Smooth muscle cell (in vitro differentiated cells): ENCODE data around the gene ZNF80. TPM values are rescaled to one million over a fixed set of nuclear protein-coding genes. Genes with fewer than 3 reads are reported as not detected.
"Not testable (repeated sequence)": the region's sequence is repeated elsewhere in the genome, so short reads cannot be mapped to it uniquely, and the experiment has no call there.

ENCODE experiments used
- DNase-seq: peaks from one replicate; lab custom pipeline; 2025; ENCODE audit not compliant: unreplicated experiment; lab: John Stamatoyannopoulos, UW
- H2AFZ ChIP-seq: fragments of 200-600 bp; sonication (generic); 2 replicates; pipeline ENCODE4 v1.6.0; 2016; ENCODE audit warnings: antibody characterized with exemption, low read depth, mild to moderate bottlenecking
- H3F3A ChIP-seq: fragments of 200-600 bp; sonication (generic); 2 replicates; pipeline ENCODE4 v1.6.0; 2017; ENCODE audit warnings: antibody characterized with exemption, low read depth
- H3K27ac ChIP-seq: fragments of 200-600 bp; sonication (generic); 2 replicates; pipeline ENCODE4 v1.5.1; 2016; ENCODE audit warnings: low read depth, mild to moderate bottlenecking
- H3K27me3 ChIP-seq: fragments of 200-600 bp; sonication (generic); 2 replicates; pipeline ENCODE4 v1.6.1; 2016; ENCODE audit warnings: low read depth, mild to moderate bottlenecking
- H3K36me3 ChIP-seq: fragments of 200-600 bp; sonication (generic); 2 replicates; pipeline ENCODE4 v1.5.1; 2016; ENCODE audit warnings: low read depth
- H3K4me1 ChIP-seq: fragments of 200-600 bp; sonication (generic); 2 replicates; pipeline ENCODE4 v1.5.1; 2016; ENCODE audit warnings: low read depth
- H3K4me2 ChIP-seq: fragments of 200-600 bp; sonication (generic); 2 replicates; pipeline ENCODE4 v1.6.0; 2016; ENCODE audit warnings: mild to moderate bottlenecking
- H3K4me3 ChIP-seq: fragments of 200-600 bp; sonication (generic); 2 replicates; pipeline ENCODE4 v1.5.1; 2016; ENCODE audit warnings: mild to moderate bottlenecking
- H3K79me2 ChIP-seq: fragments of 200-600 bp; sonication (generic); 2 replicates; pipeline ENCODE4 v1.6.0; 2016; ENCODE audit warnings: low read depth, mild to moderate bottlenecking
- H3K9ac ChIP-seq: fragments of 200-600 bp; sonication (generic); 2 replicates; pipeline ENCODE4 v1.6.0; 2016; ENCODE audit warnings: low read depth
- H3K9me3 ChIP-seq: fragments of 200-600 bp; sonication (generic); replicated peaks from 2 replicates; pipeline ENCODE4 v1.5.1; 2016; ENCODE audit warnings: low read depth
- H4K20me1 ChIP-seq: fragments of 200-600 bp; sonication (generic); 2 replicates; pipeline ENCODE4 v1.6.0; 2016; ENCODE audit warnings: low read depth
- CTCF ChIP-seq: fragments of 200-600 bp; sonication (generic); IDR thresholded peaks from 2 replicates; pipeline ENCODE4 v1.5.1; 2017; ENCODE audit warnings: borderline replicate concordance, mild to moderate bottlenecking, antibody characterized with exemption; ENCODE audit not compliant: insufficient read depth, poor library complexity, severe bottlenecking
- WGBS: methylation state at CpG from one replicate; pipeline ENCODE4 v1.1.7; 2016; ENCODE audit warnings: low lambda C conversion rate; 5-methylcytosine and 5-hydroxymethylcytosine counted together
- polyA plus RNA-seq: library from polyadenylated mRNA; unstranded; fragments of >200 nt; fragmentation: Nextera tagmentation; extraction: Ambion mirVana; gene quantifications from 2 replicates; pipeline ENCODE4 v1.2.1, GENCODE V29; 2016
- total RNA-seq: library from RNA; depleted of rRNA; stranded (reverse); fragments of >200 nt; gene quantifications from 2 replicates; pipeline ENCODE4 v1.2.3, GENCODE V29; 2014

ZNF80 gene
- not detected in 2 replicates for total RNA-seq
- not detected in 2 replicates for polyA plus RNA-seq

- not testable (repeated sequence) for H3K36me3 ChIP-seq, H3K4me3 ChIP-seq, H4K20me1 ChIP-seq, H3K9ac ChIP-seq, DNase-seq, H3K27me3 ChIP-seq, H2AFZ ChIP-seq, H3K27ac ChIP-seq, H3K79me2 ChIP-seq, H3K4me1 ChIP-seq, H3K9me3 ChIP-seq, H3F3A ChIP-seq, H3K4me2 ChIP-seq
- 72% methylated on average over 6 of the region's 6 CpGs for WGBS
Measured at GRCh38 chr3:114237478-114237877, at the start of gene ZNF80. Gene ZNF80 (minus strand): TSS chr3:114237578. CDS start chr3:114237074, 504 bp downstream.

DNA sequence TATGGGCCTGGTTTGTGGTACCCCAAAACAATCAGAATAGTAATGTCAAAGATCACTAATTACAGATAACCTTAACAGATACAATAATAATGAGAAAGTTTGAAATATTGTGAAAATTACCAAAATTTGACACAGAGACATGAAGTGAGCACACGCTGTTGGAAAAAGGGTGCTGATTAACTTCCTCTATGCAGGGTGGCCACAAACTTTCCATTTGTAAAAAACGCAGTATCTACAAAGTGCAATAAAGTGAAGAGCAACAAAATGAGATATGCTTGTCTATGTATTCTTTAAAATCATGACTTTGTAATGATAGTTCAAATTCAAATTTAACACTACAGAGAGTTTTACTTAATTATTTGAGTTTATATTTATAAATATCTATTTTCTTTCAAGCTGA is 48.9 kb upstream of the ZNF80 start:
- Histone ChIP-seq H3K4me2 (no peak overlapping the region), H3K36me3 (no peaks in the 10 kb centered on the region), H3F3A (no peaks in the 10 kb centered on the region), H3K27ac (no peak overlapping the region), H3K4me3 (no peak overlapping the region), H3K27me3 (no peaks in the 10 kb centered on the region), H3K9me3 (no peaks in the 10 kb centered on the region), H3K4me1 (no peaks in the 10 kb centered on the region), H3K9ac (no peak overlapping the region), H2AFZ (no peak overlapping the region), H3K79me2 (no peaks in the 10 kb centered on the region), H4K20me1 (no peaks in the 10 kb centered on the region)
- DNase-seq: no peak
- TF ChIP-seq CTCF: no peak
- 92% methylated on average over 2 of the region's 2 CpGs for WGBS

- no peaks in the 10 kb centered on the region for H3K9me3 ChIP-seq
- no peak overlapping the region for H3K4me2 ChIP-seq
- no peaks in the 10 kb centered on the region for H3K36me3 ChIP-seq
- no peaks in the 10 kb centered on the region for H3K4me1 ChIP-seq
- no peak for DNase-seq
- TF ChIP-seq CTCF: no peak
- no peak overlapping the region for H3K4me3 ChIP-seq
- 92% methylated on average over 3 of the region's 3 CpGs for WGBS
- H3K9ac ChIP-seq: no peak overlapping the region
- H3F3A ChIP-seq: no peaks in the 10 kb centered on the region
- no peak overlapping the region for H2AFZ ChIP-seq
- H4K20me1 ChIP-seq: no peaks in the 10 kb centered on the region
- no peaks in the 10 kb centered on the region for H3K79me2 ChIP-seq
- no peak overlapping the region for H3K27ac ChIP-seq
- H3K27me3 ChIP-seq: no peaks in the 10 kb centered on the region
Measured at GRCh38 chr3:114285648-114286230, 48.4 kb upstream of the ZNF80 start.

DNA sequence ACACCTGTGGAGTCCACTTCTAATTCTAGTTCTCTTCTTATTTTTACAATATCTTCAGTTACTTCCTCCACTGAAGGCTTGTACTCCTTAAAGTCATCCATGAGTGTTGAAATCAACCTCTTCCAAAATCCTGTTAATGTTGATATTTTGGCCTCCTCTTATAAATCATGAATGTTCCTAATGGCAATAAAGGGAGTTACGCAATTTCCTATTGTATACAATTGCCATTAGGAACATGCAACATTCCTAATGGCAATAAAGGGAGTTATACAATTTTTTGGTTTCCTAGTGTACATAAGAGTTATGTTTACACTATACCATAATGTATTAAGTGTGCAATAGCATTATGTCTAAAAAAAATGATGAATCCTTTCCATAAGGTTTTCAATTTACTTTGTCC is 47.3 kb upstream of the ZNF80 start:
- Histone ChIP-seq H3K36me3 (no peaks in the 10 kb centered on the region), H3F3A (no peaks in the 10 kb centered on the region), H3K27me3 (no peaks in the 10 kb centered on the region), H2AFZ (no peak overlapping the region), H3K4me2 (no peak overlapping the region), H3K79me2 (no peaks in the 10 kb centered on the region), H3K4me3 (no peak overlapping the region), H4K20me1 (no peaks in the 10 kb centered on the region), H3K9ac (no peak overlapping the region), H3K27ac (no peak overlapping the region), H3K9me3 (no peaks in the 10 kb centered on the region), H3K4me1 (no peaks in the 10 kb centered on the region)
- WGBS: 95% methylated on average over 1 of the region's 1 CpG
- no peak for DNase-seq
- TF ChIP-seq CTCF: no peak

DNA sequence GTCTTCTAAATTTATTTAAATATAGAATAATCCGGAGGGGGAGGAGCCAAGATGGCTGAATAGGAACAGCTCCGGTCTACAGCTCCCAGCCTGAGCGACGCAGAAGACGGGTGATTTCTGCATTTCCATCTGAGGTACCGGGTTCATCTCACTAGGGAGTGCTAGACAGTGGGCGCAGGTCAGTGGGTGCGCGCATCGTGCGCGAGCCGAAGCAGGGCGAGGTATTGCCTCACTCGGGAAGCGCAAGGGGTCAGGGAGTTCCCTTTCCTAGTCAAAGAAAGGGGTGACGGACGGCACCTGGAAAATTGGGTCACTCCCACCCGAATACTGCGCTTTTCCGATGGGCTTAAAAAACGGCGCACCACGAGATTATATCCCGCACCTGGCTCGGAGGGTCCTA is 39.5 kb upstream of the ZNF80 start:
- H3K4me3 ChIP-seq, H3F3A ChIP-seq, H3K9ac ChIP-seq, H2AFZ ChIP-seq, H3K36me3 ChIP-seq, H4K20me1 ChIP-seq, H3K79me2 ChIP-seq, H3K9me3 ChIP-seq, H3K4me2 ChIP-seq, DNase-seq, H3K27ac ChIP-seq, H3K27me3 ChIP-seq, H3K4me1 ChIP-seq: not testable (repeated sequence)
- 95% methylated on average over 21 of the region's 26 CpGs for WGBS
